HepG2 (cell line): ENCODE measurements around the gene PHACTR1. TPM values are rescaled to one million over a fixed set of nuclear protein-coding genes. Genes with fewer than 3 reads are reported as not detected.

Experiments used
- ATAC-seq: fragments of 200-7000 bp; cut with Tn5 transposase; 3 replicates; pipeline ENCODE4 v1.9.1; 2020; ENCODE audit warnings: mild to moderate bottlenecking, moderate library complexity
- BruUV-seq: library from RNA; stranded (reverse); fragments of 400-500 nt; replicated peaks from 2 replicates; lab custom pipeline; 2021; lab: Mats Ljungman, UMichigan
- CTCF ChIA-PET: fragments of 300-600 bp; formaldehyde crosslinking; extraction: SDS; loops from one replicate; lab custom pipeline; 2021; ENCODE audit warnings: low total read pairs, inconsistent platforms, low intra/inter-chr PET ratio; lab: Yijun Ruan, JAX
- POLR2A ChIA-PET: fragments of 350-600 bp; sonication (Branson Sonifier 250); formaldehyde crosslinking; loops from one replicate; lab custom pipeline; 2020; ENCODE audit warnings: antibody characterized with exemption, inconsistent platforms; lab: Yijun Ruan, JAX
- DNase-seq: peaks from one replicate; pipeline ENCODE4 v3.0.0-alpha.2; 2015; ENCODE audit warnings: low spot score
- FAIRE-seq: peaks from 3 replicates; lab custom pipeline; 2011; peaks lifted over from hg19 to GRCh38; lab: Jason Lieb, UNC
- H2AFZ ChIP-seq: one replicate; pipeline ENCODE4 v1.6.1; 2011; ENCODE audit warnings: low read length, inconsistent platforms
- H3K27ac ChIP-seq: fragments of 300-600 bp; 3 replicates; pipeline ENCODE4 v1.8.0; 2011; ENCODE audit warnings: mixed run types, mild to moderate bottlenecking, mixed read lengths, low read length, inconsistent platforms; ENCODE audit not compliant: insufficient read depth; ENCODE audit errors: extremely low read length
- H3K27me3 ChIP-seq, 2 experiments: fragments of 200-600 bp in 1 of 2; 2 replicates in 1 of 2; 3 replicates in 1 of 2; pipeline versions ENCODE4 v1.6.0 to v1.8.0; 2011; ENCODE audit warnings: low read length in 2 of 2, mild to moderate bottlenecking in 2 of 2, moderate library complexity in 2 of 2, inconsistent platforms in 1 of 2; ENCODE audit not compliant: insufficient read depth in 2 of 2, control insufficient read depth in 1 of 2
- H3K36me3 ChIP-seq, 2 experiments: fragments of 200-600 bp in 1 of 2; replicated peaks in 1 of 2; 2 replicates in 1 of 2; 3 replicates in 1 of 2; pipeline versions ENCODE4 v1.5.1 to v1.8.0; 2011; ENCODE audit warnings: low read length in 2 of 2, inconsistent platforms in 1 of 2; ENCODE audit not compliant: insufficient read depth in 2 of 2, control insufficient read depth in 1 of 2
- H3K4me1 ChIP-seq: 2 replicates; pipeline ENCODE4 v1.5.1; 2012; ENCODE audit warnings: low read length, inconsistent platforms; ENCODE audit not compliant: insufficient read depth
- H3K4me2 ChIP-seq: 2 replicates; pipeline ENCODE4 v1.6.0; 2011; ENCODE audit warnings: low read depth, low read length, inconsistent platforms
- H3K4me3 ChIP-seq, 3 experiments: fragments of 200-600 bp in 1 of 3; sonication (generic), shearing (Covaris generic) in 1 of 3; replicated peaks in 1 of 3; 2 replicates each; pipeline ENCODE4 v1.5.1; 2011 to 2016; ENCODE audit warnings: low read length in 3 of 3, inconsistent platforms in 2 of 3, low read depth in 2 of 3, mild to moderate bottlenecking in 2 of 3, control low read depth in 1 of 3, mixed read lengths in 1 of 3; ENCODE audit not compliant: insufficient read depth in 1 of 3
- H3K79me2 ChIP-seq: one replicate; pipeline ENCODE4 v1.6.1; 2011; ENCODE audit warnings: low read length, inconsistent platforms; ENCODE audit not compliant: insufficient read depth
- H3K9ac ChIP-seq: 2 replicates; pipeline ENCODE4 v1.6.0; 2011; ENCODE audit warnings: mild to moderate bottlenecking, low read depth, low read length, inconsistent platforms; ENCODE audit not compliant: insufficient read depth
- H3K9me3 ChIP-seq: 2 replicates; pipeline ENCODE4 v1.5.1; 2012; ENCODE audit warnings: mild to moderate bottlenecking, low read length
- H4K20me1 ChIP-seq: 2 replicates; pipeline ENCODE4 v1.6.0; 2011; ENCODE audit warnings: inconsistent platforms, mild to moderate bottlenecking, low read length, moderate library complexity; ENCODE audit not compliant: insufficient read depth
- MED8 ChIP-seq: sonication (generic); formaldehyde crosslinking; IDR thresholded peaks from 2 replicates; pipeline ENCODE4 v1.8.1; 2023; ENCODE audit warnings: mild to moderate bottlenecking, missing genetic modification reagents; ENCODE audit not compliant: insufficient replicate concordance
- NCOR1 ChIP-seq: fragments of 200-600 bp; sonication (generic); IDR thresholded peaks from 2 replicates; pipeline ENCODE4 v1.7.0; 2017; ENCODE audit warnings: antibody characterized with exemption, low read length, borderline replicate concordance
- ZBTB1 ChIP-seq: sonication (generic); formaldehyde crosslinking; IDR thresholded peaks from 2 replicates; pipeline ENCODE4 v1.4.0; 2020; ENCODE audit warnings: missing genetic modification reagents, borderline replicate concordance
- ZNF143 ChIP-seq: sonication (generic); formaldehyde crosslinking; IDR thresholded peaks from 2 replicates; pipeline ENCODE4 v1.4.0; 2020; ENCODE audit warnings: missing genetic modification reagents
- ZNF619 ChIP-seq: sonication (generic); formaldehyde crosslinking; IDR thresholded peaks from 2 replicates; pipeline ENCODE4 v1.4.0; 2020; ENCODE audit warnings: mild to moderate bottlenecking, missing genetic modification reagents
- ZNF709 ChIP-seq: sonication (generic); formaldehyde crosslinking; IDR thresholded peaks from 2 replicates; pipeline ENCODE4 v1.5.0; 2020; ENCODE audit warnings: mild to moderate bottlenecking, missing genetic modification reagents
- WGBS: methylation state at CpG from one replicate; pipeline ENCODE4 v1.1.6; 2017; ENCODE audit warnings: low lambda C conversion rate; 5-methylcytosine and 5-hydroxymethylcytosine counted together
- in situ Hi-C: cut with HindIII; loops from 2 replicates; pipeline ENCODE4 v1.10.0; 2017; ENCODE audit warnings: low pct_unique_long_range_greater_than_20kb; ENCODE audit not compliant: extremely low pct_ligation_motif_present
- intact Hi-C: fragments of 100-400 bp; cut with micrococcal nuclease; formaldehyde crosslinking; loops from one replicate; pipeline ENCODE4 v1.10.0; 2022; ENCODE audit not compliant: unreplicated experiment
- polyA plus RNA-seq, 8 experiments: library from polyadenylated mRNA; depleted of rRNA in 3 of 8; stranded (reverse) in 7 of 8; unstranded in 1 of 8; fragments of >200 nt; fragmentation: Illumina TruSeq in 4 of 8; extraction: Trizol in 4 of 8; gene quantifications; 2 replicates each; pipeline versions ENCODE4 v1.2.1 to v1.2.3, GENCODE V29; 2011 to 2016; ENCODE audit warnings: low read depth in 4 of 8, missing spikeins in 1 of 8, mixed read lengths in 1 of 8; ENCODE audit not compliant: insufficient read depth in 1 of 8
- total RNA-seq, 5 experiments: library from RNA; depleted of rRNA; stranded (reverse); fragments of >200 nt; fragmentation: Illumina TruSeq; extraction: Trizol; gene quantifications; 2 replicates each; pipeline ENCODE4 v1.2.3, GENCODE V29; 2016; ENCODE audit warnings: low read depth in 1 of 5
- TF ChIP-seq, protein P1 (sequence below): IDR thresholded peaks from 2 replicates; pipeline ENCODE4 v1.4.0; 2020; ENCODE audit warnings: mild to moderate bottlenecking, missing genetic modification reagents
- TF ChIP-seq, protein P2 (sequence below): sonication (generic); formaldehyde crosslinking; IDR thresholded peaks from 2 replicates; pipeline ENCODE4 v1.5.0; 2020; ENCODE audit warnings: mild to moderate bottlenecking, missing genetic modification reagents, borderline replicate concordance
- TF ChIP-seq, protein P3 (sequence below): sonication (generic); formaldehyde crosslinking; IDR thresholded peaks from 2 replicates; pipeline ENCODE4 v1.4.0; 2020; ENCODE audit warnings: missing genetic modification reagents
- TF ChIP-seq, protein P4 (sequence below): sonication (generic); formaldehyde crosslinking; IDR thresholded peaks from 2 replicates; pipeline ENCODE4 v1.5.0; 2020; ENCODE audit warnings: missing genetic modification reagents, mild to moderate bottlenecking, borderline replicate concordance

PHACTR1 gene
- total and polyA plus RNA-seq, 2 of the 13 experiments (the other 11 are each of a cell fraction or from before 2014, with no cell fraction given) = 0.09 TPM; not detected in 1

DNA sequence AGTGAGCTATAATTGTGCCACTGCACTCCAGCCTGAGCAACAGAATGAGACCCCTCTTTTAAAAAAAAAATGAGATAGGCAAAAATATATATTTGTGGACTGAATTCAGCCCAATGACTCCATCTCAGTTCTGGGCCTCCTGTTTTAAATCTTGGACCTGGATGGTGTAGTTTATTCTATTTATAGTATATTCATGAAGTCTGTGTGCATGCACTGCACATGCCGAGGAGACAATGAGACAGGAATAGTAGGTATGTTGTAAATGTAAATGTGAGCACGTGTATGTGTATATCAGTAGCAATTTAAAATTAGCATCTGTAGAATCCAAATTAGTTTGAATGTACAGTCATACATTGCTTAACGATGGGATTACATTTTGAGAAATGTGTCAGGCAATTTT is 520.8 kb downstream of the PHACTR1 start (continued):
- TF ChIP-seq, protein P1, sequence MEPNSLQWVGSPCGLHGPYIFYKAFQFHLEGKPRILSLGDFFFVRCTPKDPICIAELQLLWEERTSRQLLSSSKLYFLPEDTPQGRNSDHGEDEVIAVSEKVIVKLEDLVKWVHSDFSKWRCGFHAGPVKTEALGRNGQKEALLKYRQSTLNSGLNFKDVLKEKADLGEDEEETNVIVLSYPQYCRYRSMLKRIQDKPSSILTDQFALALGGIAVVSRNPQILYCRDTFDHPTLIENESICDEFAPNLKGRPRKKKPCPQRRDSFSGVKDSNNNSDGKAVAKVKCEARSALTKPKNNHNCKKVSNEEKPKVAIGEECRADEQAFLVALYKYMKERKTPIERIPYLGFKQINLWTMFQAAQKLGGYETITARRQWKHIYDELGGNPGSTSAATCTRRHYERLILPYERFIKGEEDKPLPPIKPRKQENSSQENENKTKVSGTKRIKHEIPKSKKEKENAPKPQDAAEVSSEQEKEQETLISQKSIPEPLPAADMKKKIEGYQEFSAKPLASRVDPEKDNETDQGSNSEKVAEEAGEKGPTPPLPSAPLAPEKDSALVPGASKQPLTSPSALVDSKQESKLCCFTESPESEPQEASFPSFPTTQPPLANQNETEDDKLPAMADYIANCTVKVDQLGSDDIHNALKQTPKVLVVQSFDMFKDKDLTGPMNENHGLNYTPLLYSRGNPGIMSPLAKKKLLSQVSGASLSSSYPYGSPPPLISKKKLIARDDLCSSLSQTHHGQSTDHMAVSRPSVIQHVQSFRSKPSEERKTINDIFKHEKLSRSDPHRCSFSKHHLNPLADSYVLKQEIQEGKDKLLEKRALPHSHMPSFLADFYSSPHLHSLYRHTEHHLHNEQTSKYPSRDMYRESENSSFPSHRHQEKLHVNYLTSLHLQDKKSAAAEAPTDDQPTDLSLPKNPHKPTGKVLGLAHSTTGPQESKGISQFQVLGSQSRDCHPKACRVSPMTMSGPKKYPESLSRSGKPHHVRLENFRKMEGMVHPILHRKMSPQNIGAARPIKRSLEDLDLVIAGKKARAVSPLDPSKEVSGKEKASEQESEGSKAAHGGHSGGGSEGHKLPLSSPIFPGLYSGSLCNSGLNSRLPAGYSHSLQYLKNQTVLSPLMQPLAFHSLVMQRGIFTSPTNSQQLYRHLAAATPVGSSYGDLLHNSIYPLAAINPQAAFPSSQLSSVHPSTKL (CRISPR knock-in tag) = no peak
- TF ChIP-seq ZBTB1 (CRISPR knock-in tag) = no peak

DNA sequence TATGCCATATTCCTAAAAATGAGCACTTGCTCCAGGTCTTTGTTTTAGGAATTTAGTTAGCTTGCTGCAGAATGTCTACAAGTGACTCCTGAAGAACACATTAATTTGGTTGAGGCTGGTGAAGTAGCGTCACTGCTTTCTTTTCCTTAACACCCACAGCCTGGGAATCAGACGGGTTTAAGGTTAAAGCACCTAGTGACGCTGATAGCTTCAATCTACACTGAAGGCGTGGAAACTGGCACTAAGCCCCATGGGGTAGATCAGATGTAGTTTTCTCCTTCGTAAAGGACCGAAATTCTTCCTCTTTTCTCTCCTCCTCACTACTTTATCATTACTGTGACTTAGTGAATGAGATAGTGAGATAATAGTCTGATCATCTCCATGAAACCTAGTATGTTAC is 521.5 kb downstream of the PHACTR1 start:
- ChIA-PET CTCF (no interaction called here), POLR2A (no interaction called here)
- FAIRE-seq (no peak), DNase-seq (no peak), ATAC-seq (no peak)
- in situ Hi-C loops = no loop called here
- no peaks in the 10 kb centered on the region for H3K9me3 ChIP-seq
- intact Hi-C loops = no loop called here
- H4K20me1 ChIP-seq = no peaks in the 10 kb centered on the region
- no TSS peak for BruUV-seq
- no peak overlapping the region for H3K9ac ChIP-seq
- no peaks in the 10 kb centered on the region for H3K79me2 ChIP-seq
- no peak overlapping the region for H3K27ac ChIP-seq
- H3K27me3 ChIP-seq = peaks cover 0 to 14% of the 10 kb centered on the region in 2 experiments; a peak in 2 of 5 replicates
- no peaks in the 10 kb centered on the region for H3K36me3 ChIP-seq
- no peak overlapping the region for H2AFZ ChIP-seq
- no peak overlapping the region for H3K4me2 ChIP-seq
- H3K4me3 ChIP-seq = no peak overlapping the region
- 31% methylated on average over 6 of the region's 6 CpGs for WGBS
- peaks cover 11% of the 10 kb centered on the region for H3K4me1 ChIP-seq
- TF ChIP-seq ZNF143 (no peak), NCOR1 (no peak), ZNF619 (CRISPR knock-in tag) (no peak), ZNF709 (no peak), MED8 (CRISPR knock-in tag) (no peak)
- TF ChIP-seq, protein P2, sequence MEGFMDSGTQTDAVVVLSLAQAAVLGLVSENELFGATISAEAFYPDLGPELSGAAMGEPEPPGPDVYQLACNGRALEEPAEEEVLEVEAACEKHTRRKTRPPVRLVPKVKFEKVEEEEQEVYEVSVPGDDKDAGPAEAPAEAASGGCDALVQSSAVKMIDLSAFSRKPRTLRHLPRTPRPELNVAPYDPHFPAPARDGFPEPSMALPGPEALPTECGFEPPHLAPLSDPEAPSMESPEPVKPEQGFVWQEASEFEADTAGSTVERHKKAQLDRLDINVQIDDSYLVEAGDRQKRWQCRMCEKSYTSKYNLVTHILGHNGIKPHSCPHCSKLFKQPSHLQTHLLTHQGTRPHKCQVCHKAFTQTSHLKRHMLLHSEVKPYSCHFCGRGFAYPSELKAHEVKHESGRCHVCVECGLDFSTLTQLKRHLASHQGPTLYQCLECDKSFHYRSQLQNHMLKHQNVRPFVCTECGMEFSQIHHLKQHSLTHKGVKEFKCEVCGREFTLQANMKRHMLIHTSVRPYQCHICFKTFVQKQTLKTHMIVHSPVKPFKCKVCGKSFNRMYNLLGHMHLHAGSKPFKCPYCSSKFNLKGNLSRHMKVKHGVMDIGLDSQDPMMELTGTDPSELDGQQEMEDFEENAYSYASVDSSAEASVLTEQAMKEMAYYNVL = no peak
- TF ChIP-seq, protein P3, sequence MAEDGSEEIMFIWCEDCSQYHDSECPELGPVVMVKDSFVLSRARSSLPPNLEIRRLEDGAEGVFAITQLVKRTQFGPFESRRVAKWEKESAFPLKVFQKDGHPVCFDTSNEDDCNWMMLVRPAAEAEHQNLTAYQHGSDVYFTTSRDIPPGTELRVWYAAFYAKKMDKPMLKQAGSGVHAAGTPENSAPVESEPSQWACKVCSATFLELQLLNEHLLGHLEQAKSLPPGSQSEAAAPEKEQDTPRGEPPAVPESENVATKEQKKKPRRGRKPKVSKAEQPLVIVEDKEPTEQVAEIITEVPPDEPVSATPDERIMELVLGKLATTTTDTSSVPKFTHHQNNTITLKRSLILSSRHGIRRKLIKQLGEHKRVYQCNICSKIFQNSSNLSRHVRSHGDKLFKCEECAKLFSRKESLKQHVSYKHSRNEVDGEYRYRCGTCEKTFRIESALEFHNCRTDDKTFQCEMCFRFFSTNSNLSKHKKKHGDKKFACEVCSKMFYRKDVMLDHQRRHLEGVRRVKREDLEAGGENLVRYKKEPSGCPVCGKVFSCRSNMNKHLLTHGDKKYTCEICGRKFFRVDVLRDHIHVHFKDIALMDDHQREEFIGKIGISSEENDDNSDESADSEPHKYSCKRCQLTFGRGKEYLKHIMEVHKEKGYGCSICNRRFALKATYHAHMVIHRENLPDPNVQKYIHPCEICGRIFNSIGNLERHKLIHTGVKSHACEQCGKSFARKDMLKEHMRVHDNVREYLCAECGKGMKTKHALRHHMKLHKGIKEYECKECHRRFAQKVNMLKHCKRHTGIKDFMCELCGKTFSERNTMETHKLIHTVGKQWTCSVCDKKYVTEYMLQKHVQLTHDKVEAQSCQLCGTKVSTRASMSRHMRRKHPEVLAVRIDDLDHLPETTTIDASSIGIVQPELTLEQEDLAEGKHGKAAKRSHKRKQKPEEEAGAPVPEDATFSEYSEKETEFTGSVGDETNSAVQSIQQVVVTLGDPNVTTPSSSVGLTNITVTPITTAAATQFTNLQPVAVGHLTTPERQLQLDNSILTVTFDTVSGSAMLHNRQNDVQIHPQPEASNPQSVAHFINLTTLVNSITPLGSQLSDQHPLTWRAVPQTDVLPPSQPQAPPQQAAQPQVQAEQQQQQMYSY (CRISPR knock-in tag) = no peak
- TF ChIP-seq, protein P4, sequence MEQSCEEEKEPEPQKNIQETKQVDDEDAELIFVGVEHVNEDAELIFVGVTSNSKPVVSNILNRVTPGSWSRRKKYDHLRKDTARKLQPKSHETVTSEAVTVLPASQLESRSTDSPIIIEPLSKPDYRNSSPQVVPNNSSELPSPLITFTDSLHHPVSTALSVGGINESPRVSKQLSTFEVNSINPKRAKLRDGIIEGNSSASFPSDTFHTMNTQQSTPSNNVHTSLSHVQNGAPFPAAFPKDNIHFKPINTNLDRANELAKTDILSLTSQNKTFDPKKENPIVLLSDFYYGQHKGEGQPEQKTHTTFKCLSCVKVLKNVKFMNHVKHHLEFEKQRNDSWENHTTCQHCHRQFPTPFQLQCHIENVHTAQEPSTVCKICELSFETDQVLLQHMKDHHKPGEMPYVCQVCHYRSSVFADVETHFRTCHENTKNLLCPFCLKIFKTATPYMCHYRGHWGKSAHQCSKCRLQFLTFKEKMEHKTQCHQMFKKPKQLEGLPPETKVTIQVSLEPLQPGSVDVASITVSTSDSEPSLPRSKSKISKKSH (CRISPR knock-in tag) = no peak
